WERI-Rb-1 (cell line): ENCODE data around the gene HSD17B8.

Experiments
- DNase-seq: peaks from one replicate; pipeline ENCODE4 v3.0.0-alpha.2; 2020
- H3K27ac ChIP-seq: fragments of 250-450 bp; sonication (Bioruptor Pico); 2 replicates; pipeline ENCODE4 v1.5.1; 2020; ENCODE audit warnings: mild to moderate bottlenecking, moderate library complexity
- H3K27me3 ChIP-seq: fragments of 250-450 bp; sonication (Bioruptor Pico); 2 replicates; pipeline ENCODE4 v1.5.1; 2021; ENCODE audit warnings: mild to moderate bottlenecking, low read depth, moderate library complexity; ENCODE audit not compliant: insufficient read depth, severe bottlenecking
- H3K36me3 ChIP-seq: fragments of 250-450 bp; sonication (Bioruptor Pico); 2 replicates; pipeline ENCODE4 v1.5.1; 2020; ENCODE audit warnings: mild to moderate bottlenecking, moderate library complexity
- H3K4me3 ChIP-seq: 2 replicates; pipeline ENCODE4 v1.5.1; 2011; ENCODE audit warnings: low read depth, mild to moderate bottlenecking, control low read depth, low read length
- H3K9me3 ChIP-seq: fragments of 250-450 bp; sonication (Bioruptor Pico); 2 replicates; pipeline ENCODE4 v1.5.1; 2021; ENCODE audit warnings: mild to moderate bottlenecking, moderate library complexity; ENCODE audit not compliant: severe bottlenecking
- CTCF ChIP-seq: IDR thresholded peaks from 2 replicates; pipeline ENCODE4 v1.5.1; 2011; ENCODE audit warnings: low read depth, mild to moderate bottlenecking, control low read depth, inconsistent platforms, low read length

HSD17B8 gene

GRCh38 chr6:33185654-33186187 lies 18.7 kb upstream of the HSD17B8 start:
- TF ChIP-seq CTCF, result no peak
- Histone ChIP-seq H3K27me3 (no peaks in the 10 kb centered on the region), H3K4me3 (no peak overlapping the region), H3K9me3 (peaks cover 4% of the 10 kb centered on the region), H3K36me3 (peaks cover 3% of the 10 kb centered on the region; the same call in 1 of the 2 replicates), H3K27ac (no peak overlapping the region)
- no peak for DNase-seq

- peaks cover 4% of the 10 kb centered on the region for H3K9me3 ChIP-seq
- peaks cover 3% of the 10 kb centered on the region; the same call in 1 of the 2 replicates for H3K36me3 ChIP-seq
- no peak for TF ChIP-seq CTCF
- H3K4me3 ChIP-seq, result no peak overlapping the region
- no peaks in the 10 kb centered on the region for H3K27me3 ChIP-seq
- H3K27ac ChIP-seq, result no peak overlapping the region
- DNase-seq, result no peak
These were observed 16.6 kb upstream of the HSD17B8 start for GRCh38 chr6:33187809-33188208.

- Histone ChIP-seq H3K27ac (no peak overlapping the region), H3K36me3 (peaks cover 6% of the 10 kb centered on the region), H3K9me3 (peaks cover under 1% of the 10 kb centered on the region), H3K4me3 (no peak overlapping the region), H3K27me3 (no peaks in the 10 kb centered on the region)
- no peak for DNase-seq
- no peak for TF ChIP-seq CTCF
These were observed 15.3 kb upstream of the HSD17B8 start for GRCh38 chr6:33189164-33189563.

GRCh38 chr6:33189625-33190448 lies 14.6 kb upstream of the HSD17B8 start:
- no peaks in the 10 kb centered on the region for H3K27me3 ChIP-seq
- no peak overlapping the region for H3K27ac ChIP-seq
- TF ChIP-seq CTCF, result no peak
- DNase-seq, result no peak
- H3K4me3 ChIP-seq, result no peak overlapping the region
- peaks cover 13% of the 10 kb centered on the region for H3K36me3 ChIP-seq
- H3K9me3 ChIP-seq, result no peaks in the 10 kb centered on the region

GRCh38 chr6:33190504-33191107 lies 13.8 kb upstream of the HSD17B8 start:
- H3K27me3 ChIP-seq, result no peaks in the 10 kb centered on the region
- peaks cover 21% of the 10 kb centered on the region for H3K36me3 ChIP-seq
- H3K4me3 ChIP-seq, result no peak overlapping the region
- DNase-seq, result no peak
- TF ChIP-seq CTCF, result no peak
- H3K9me3 ChIP-seq, result no peaks in the 10 kb centered on the region
- no peak overlapping the region for H3K27ac ChIP-seq
